HepG2 (cell line): ENCODE measurements around the gene AFG1L. TPM values are rescaled to one million over a fixed set of nuclear protein-coding genes. Genes with fewer than 3 reads are reported as not detected.

ENCODE experiments used
- ATF4 ChIP-seq, 2 experiments: fragments of 450-650 bp in 1 of 2; sonication (generic) in 1 of 2; formaldehyde crosslinking; IDR thresholded peaks; 2 replicates each; pipeline versions ENCODE4 v1.5.0 to v1.8.0; 2020 to 2022; ENCODE audit warnings: mild to moderate bottlenecking in 1 of 2, missing genetic modification reagents in 1 of 2
- GABPA ChIP-seq, 2 experiments: IDR thresholded peaks; 2 replicates each; pipeline ENCODE4 v1.6.1; 2011 to 2016; ENCODE audit warnings: low read depth in 2 of 2, low read length in 1 of 2, missing biosample characterization in 1 of 2, missing genetic modification characterization in 1 of 2
- GABPB1 ChIP-seq: IDR thresholded peaks from 2 replicates; pipeline ENCODE4 v1.6.1; 2016; ENCODE audit warnings: mild to moderate bottlenecking, missing genetic modification reagents, moderate library complexity, missing compliant biosample characterization
- IKZF5 ChIP-seq: IDR thresholded peaks from 2 replicates; pipeline ENCODE4 v1.6.1; 2018; ENCODE audit warnings: missing genetic modification reagents, mild to moderate bottlenecking, missing compliant biosample characterization
- IRF1 ChIP-seq: sonication (generic); formaldehyde crosslinking; IDR thresholded peaks from 2 replicates; pipeline ENCODE4 v1.4.0; 2020; ENCODE audit warnings: low read depth, mild to moderate bottlenecking, missing genetic modification reagents
- IRF2 ChIP-seq: IDR thresholded peaks from 2 replicates; pipeline ENCODE4 v1.6.1; 2018; ENCODE audit warnings: missing genetic modification reagents, missing compliant biosample characterization
- JUND ChIP-seq: sonication (generic); formaldehyde crosslinking; IDR thresholded peaks from 2 replicates; pipeline ENCODE4 v1.8.0; 2022; ENCODE audit warnings: mild to moderate bottlenecking, missing genetic modification reagents
- KAT7 ChIP-seq: IDR thresholded peaks from 2 replicates; pipeline ENCODE4 v1.6.1; 2018; ENCODE audit warnings: borderline replicate concordance, missing compliant biosample characterization
- LBX2 ChIP-seq: sonication (generic); formaldehyde crosslinking; IDR thresholded peaks from 2 replicates; pipeline ENCODE4 v1.5.0; 2020; ENCODE audit warnings: missing genetic modification reagents, mild to moderate bottlenecking, borderline replicate concordance
- NFYB ChIP-seq: sonication (generic); formaldehyde crosslinking; IDR thresholded peaks from 2 replicates; pipeline ENCODE4 v1.4.0; 2020; ENCODE audit warnings: missing genetic modification reagents
- RBM39 ChIP-seq: fragments of 200-400 bp; formaldehyde crosslinking; IDR thresholded peaks from one replicate; pipeline ENCODE4 v1.6.1; 2018; ENCODE audit warnings: antibody characterized with exemption, mild to moderate bottlenecking, low read depth, low read length; ENCODE audit not compliant: poor library complexity, severe bottlenecking
- SMAD9 ChIP-seq: sonication (generic); formaldehyde crosslinking; IDR thresholded peaks from 2 replicates; pipeline ENCODE4 v1.5.1; 2020; ENCODE audit warnings: mild to moderate bottlenecking, missing genetic modification reagents
- SRY ChIP-seq: sonication (generic); formaldehyde crosslinking; IDR thresholded peaks from 2 replicates; pipeline ENCODE4 v1.8.0; 2022; ENCODE audit warnings: mild to moderate bottlenecking, missing genetic modification reagents
- SUZ12 ChIP-seq: fragments of 150-350 bp; IDR thresholded peaks from 2 replicates; pipeline ENCODE4 v1.6.1; 2014; ENCODE audit warnings: low read depth, low read length
- THAP8 ChIP-seq: sonication (generic); formaldehyde crosslinking; IDR thresholded peaks from 2 replicates; pipeline ENCODE4 v1.5.1; 2020; ENCODE audit warnings: missing genetic modification reagents, mild to moderate bottlenecking, borderline replicate concordance
- TSC22D2 ChIP-seq: sonication (generic); formaldehyde crosslinking; IDR thresholded peaks from 2 replicates; pipeline ENCODE4 v1.5.1; 2020; ENCODE audit warnings: missing genetic modification reagents, mild to moderate bottlenecking, borderline replicate concordance
- ZBTB42 ChIP-seq: sonication (generic); formaldehyde crosslinking; IDR thresholded peaks from 2 replicates; pipeline ENCODE4 v1.5.0; 2020; ENCODE audit warnings: mild to moderate bottlenecking, missing genetic modification reagents
- ZFP90 ChIP-seq: sonication (generic); formaldehyde crosslinking; IDR thresholded peaks from 2 replicates; pipeline ENCODE4 v1.8.0; 2022; ENCODE audit warnings: missing genetic modification reagents, mild to moderate bottlenecking, inconsistent platforms, borderline replicate concordance
- ZNF225 ChIP-seq: sonication (generic); formaldehyde crosslinking; IDR thresholded peaks from 2 replicates; pipeline ENCODE4 v1.4.0; 2020; ENCODE audit warnings: mild to moderate bottlenecking, missing genetic modification reagents
- ZNF430 ChIP-seq: sonication (generic); formaldehyde crosslinking; IDR thresholded peaks from 2 replicates; pipeline ENCODE4 v1.9.0; 2021; ENCODE audit warnings: mild to moderate bottlenecking, missing genetic modification reagents
- ZNF607 ChIP-seq: sonication (generic); formaldehyde crosslinking; IDR thresholded peaks from 2 replicates; pipeline ENCODE4 v1.5.1; 2020; ENCODE audit warnings: missing genetic modification reagents, mild to moderate bottlenecking, borderline replicate concordance
- ZNF629 ChIP-seq: sonication (generic); formaldehyde crosslinking; conservative IDR thresholded peaks from 2 replicates; pipeline ENCODE4 v1.5.0; 2020; ENCODE audit warnings: missing genetic modification reagents
- ZNF776 ChIP-seq: sonication (generic); formaldehyde crosslinking; IDR thresholded peaks from 2 replicates; pipeline ENCODE4 v1.4.0; 2020; ENCODE audit warnings: mild to moderate bottlenecking, missing genetic modification reagents
- ZNF839 ChIP-seq: sonication (generic); formaldehyde crosslinking; IDR thresholded peaks from 2 replicates; pipeline ENCODE4 v1.4.0; 2020; ENCODE audit warnings: missing genetic modification reagents, mild to moderate bottlenecking, borderline replicate concordance
- polyA plus RNA-seq, 8 experiments: library from polyadenylated mRNA; depleted of rRNA in 3 of 8; stranded (reverse) in 7 of 8; unstranded in 1 of 8; fragments of >200 nt; fragmentation: Illumina TruSeq in 4 of 8; extraction: Trizol in 4 of 8; gene quantifications; 2 replicates each; pipeline versions ENCODE4 v1.2.1 to v1.2.3, GENCODE V29; 2011 to 2016; ENCODE audit warnings: low read depth in 4 of 8, missing spikeins in 1 of 8, mixed read lengths in 1 of 8; ENCODE audit not compliant: insufficient read depth in 1 of 8
- total RNA-seq, 5 experiments: library from RNA; depleted of rRNA; stranded (reverse); fragments of >200 nt; fragmentation: Illumina TruSeq; extraction: Trizol; gene quantifications; 2 replicates each; pipeline ENCODE4 v1.2.3, GENCODE V29; 2016; ENCODE audit warnings: low read depth in 1 of 5

Gene AFG1L
- total and polyA plus RNA-seq, 2 of the 13 experiments (the other 11 are each of a cell fraction or from before 2014, with no cell fraction given), result 3.1 to 14.0 TPM

GRCh38 chr6:108557494-108558371 is 262.9 kb downstream of the AFG1L start (continued):
- TF ChIP-seq LBX2, result 0 out of 2 replicates have a peak, but pooled peaks have one; percentile 13
- no peak for TF ChIP-seq THAP8 (CRISPR knock-in tag)
- no peak for TF ChIP-seq ZNF430
- TF ChIP-seq SRY (CRISPR knock-in tag), result 0 out of 2 replicates have a peak, but pooled peaks have one; percentile 33
- no peak for TF ChIP-seq ZNF629 (CRISPR knock-in tag)
- TF ChIP-seq ATF4 (CRISPR knock-in tag; IDR thresholded peaks at IDR 0.05), result no peak
- no peak; the same call in 1 of the 2 replicates for TF ChIP-seq IKZF5 (CRISPR knock-in tag)
- TF ChIP-seq ZNF776, result no peak
- no peak for TF ChIP-seq ZNF839 (CRISPR knock-in tag)
- TF ChIP-seq ZBTB42 (CRISPR knock-in tag), result 0 out of 2 replicates have a peak, but pooled peaks have one; percentile 26
- no peak for TF ChIP-seq IRF1
- TF ChIP-seq IRF2 (CRISPR knock-in tag), result peak; percentile 7; the same call in 1 of the 2 replicates
- peak; percentile 45 for TF ChIP-seq RBM39
- peak; percentile 22; the same call in 1 of the 2 replicates for TF ChIP-seq KAT7
- TF ChIP-seq ZNF225 (CRISPR knock-in tag), result no peak
- TF ChIP-seq GABPA (IDR thresholded peaks at IDR 0.05; ENCODE audit: low read depth, low read length), result no peak
- no peak for TF ChIP-seq GABPA (CRISPR knock-in tag; IDR thresholded peaks at IDR 0.05; ENCODE audit: low read depth)
- TF ChIP-seq SUZ12, result no peak
- no peak for TF ChIP-seq ZFP90
- no peak for TF ChIP-seq JUND (CRISPR knock-in tag)
- TF ChIP-seq SMAD9 (CRISPR knock-in tag), result no peak
- TF ChIP-seq GABPB1 (CRISPR knock-in tag), result no peak; the same call in 1 of the 2 replicates
- no peak for TF ChIP-seq ZNF607
- no peak for TF ChIP-seq NFYB (CRISPR knock-in tag)
- TF ChIP-seq TSC22D2 (CRISPR knock-in tag), result no peak
